ENCODE measurements around the gene SPRED2.

The SPRED2 gene

DNA sequence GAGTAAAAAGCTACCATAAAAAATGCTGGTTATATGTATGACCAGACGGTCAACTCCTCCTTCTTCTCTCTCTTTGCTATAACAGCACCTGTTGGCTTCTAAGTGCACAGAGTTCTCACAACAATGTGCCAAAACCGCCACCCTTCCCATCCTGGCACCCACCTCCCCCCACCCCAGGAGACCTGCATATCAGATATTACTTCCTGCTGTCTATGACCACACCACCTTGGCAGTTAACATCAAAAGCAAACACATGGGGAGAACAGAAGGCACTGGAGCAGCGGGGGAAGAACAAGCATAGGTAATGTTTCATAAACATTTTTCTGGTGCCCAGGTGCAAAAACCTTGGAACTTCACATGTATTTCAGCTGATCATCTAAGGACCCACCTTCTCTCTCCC is 15.5 kb downstream of the SPRED2 start:
- no peak overlapping the region for H3K27ac ChIP-seq (ENCODE audit: insufficient read depth in 1 of 2, low read depth in 1 of 2, low read length in 2 of 2, poor library complexity in 1 of 2, severe bottlenecking in 2 of 2)
- peaks cover 3 to 24% (median 13%) of the 10 kb centered on the region in 4 experiments for H3K4me1 ChIP-seq (ENCODE audit: control extremely low read depth in 1 of 4, control insufficient read depth in 4 of 4, insufficient read depth in 4 of 4, low read length in 3 of 4)
- H3K9me3 ChIP-seq (ENCODE audit: control extremely low read depth in 1 of 5, control insufficient read depth in 4 of 5, insufficient read depth in 2 of 5, low read depth in 1 of 5, low read length in 4 of 5), result no peaks in the 10 kb centered on the region
- 88% methylated on average over 2 of the region's 3 CpGs for WGBS (ENCODE audit: insufficient coverage)
- no peak overlapping the region for H3K4me3 ChIP-seq (ENCODE audit: control insufficient read depth in 1 of 7, extremely low read depth in 1 of 7, insufficient read depth in 4 of 7, low read depth in 2 of 7, low read length in 6 of 7)
- peak in 2 of 3 donors; percentile 20 to 40 for DNase-seq
- ChIA-PET POLR2A (interaction anchor here (0.7 kb wide), 1 partner anchor 39 kb away, joined by 3 read pairs; no protein-coding TSS in a partner anchor), CTCF (interaction anchor here (1.3 to 2.9 kb wide), 3 partner anchors 10 to 12 kb away, joined by 3 to 14 read pairs (median 13); no protein-coding TSS in a partner anchor)
- H3K27me3 ChIP-seq (replicated peaks in 2 of 5; ENCODE audit: control insufficient read depth in 4 of 5, insufficient read depth in 5 of 5, low read length in 4 of 5), result no peaks in the 10 kb centered on the region
- peaks cover 0 to 3% (median 0%) of the 10 kb centered on the region in 4 experiments for H3K36me3 ChIP-seq (ENCODE audit: control insufficient read depth in 4 of 4, insufficient read depth in 4 of 4, low read length in 3 of 4)

DNA sequence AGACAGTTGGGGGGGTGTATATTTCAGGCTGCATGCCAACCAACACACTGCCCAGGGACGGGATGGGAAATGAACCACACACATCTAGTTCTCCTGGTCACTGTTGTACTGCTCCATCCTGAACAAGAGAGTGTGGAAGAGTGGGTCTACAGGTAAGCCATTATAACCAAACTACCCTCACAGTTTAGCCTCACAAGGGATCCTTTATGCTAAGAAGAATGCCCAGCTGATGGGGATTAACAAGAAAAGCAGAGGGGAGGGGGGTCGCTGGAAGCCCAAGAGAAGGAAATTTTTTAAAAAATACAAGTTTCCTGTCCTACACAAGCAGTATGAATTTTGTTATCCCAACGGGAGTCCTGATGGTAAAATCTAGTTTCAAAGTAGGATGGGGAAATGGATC is 16.1 kb downstream of the SPRED2 start:
- no peaks in the 10 kb centered on the region for H3K9me3 ChIP-seq (ENCODE audit: control extremely low read depth in 1 of 5, control insufficient read depth in 4 of 5, insufficient read depth in 2 of 5, low read depth in 1 of 5, low read length in 4 of 5)
- peaks cover 3 to 20% (median 11%) of the 10 kb centered on the region in 4 experiments for H3K4me1 ChIP-seq (ENCODE audit: control extremely low read depth in 1 of 4, control insufficient read depth in 4 of 4, insufficient read depth in 4 of 4, low read length in 3 of 4)
- no peak for DNase-seq
- no peak overlapping the region for H3K4me3 ChIP-seq (ENCODE audit: control insufficient read depth in 1 of 7, extremely low read depth in 1 of 7, insufficient read depth in 4 of 7, low read depth in 2 of 7, low read length in 6 of 7)
- no peaks in the 10 kb centered on the region for H3K27me3 ChIP-seq (replicated peaks in 2 of 5; ENCODE audit: control insufficient read depth in 4 of 5, insufficient read depth in 5 of 5, low read length in 4 of 5)
- WGBS (ENCODE audit: insufficient coverage), result 86% methylated on average over 2 of the region's 3 CpGs
- ChIA-PET CTCF (interaction anchor here (1.0 to 2.9 kb wide), 4 partner anchors 9 to 37 kb away, joined by 3 to 14 read pairs (median 8); no protein-coding TSS in a partner anchor), POLR2A (no interaction called here)
- H3K36me3 ChIP-seq (ENCODE audit: control insufficient read depth in 4 of 4, insufficient read depth in 4 of 4, low read length in 3 of 4), result peaks cover 0 to 3% (median 0%) of the 10 kb centered on the region in 4 experiments
- H3K27ac ChIP-seq (ENCODE audit: insufficient read depth in 1 of 2, low read depth in 1 of 2, low read length in 2 of 2, poor library complexity in 1 of 2, severe bottlenecking in 2 of 2), result no peak overlapping the region

DNA sequence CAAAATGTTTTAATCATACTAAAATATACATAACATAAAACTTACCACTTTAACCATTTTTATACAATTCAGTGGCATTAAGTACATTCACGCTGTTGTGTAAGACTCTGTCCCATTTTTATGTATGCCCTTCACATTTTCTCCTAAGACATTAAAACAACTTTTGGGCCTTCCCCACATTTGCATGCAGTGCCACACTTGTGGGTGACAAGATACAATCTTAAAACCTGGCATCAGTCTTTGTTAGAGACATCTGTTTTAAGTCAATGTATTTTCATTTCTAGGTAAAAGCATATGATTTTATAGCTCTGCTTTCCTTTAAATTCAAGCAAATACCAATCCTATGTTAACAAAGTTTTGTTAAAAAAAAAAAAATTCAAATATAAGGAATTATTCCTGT is 17.3 kb downstream of the SPRED2 start:
- no peaks in the 10 kb centered on the region for H3K27me3 ChIP-seq (replicated peaks in 2 of 5; ENCODE audit: control insufficient read depth in 4 of 5, insufficient read depth in 5 of 5, low read length in 4 of 5)
- DNase-seq, result no peak
- no peak overlapping the region for H3K27ac ChIP-seq (ENCODE audit: insufficient read depth in 1 of 2, low read depth in 1 of 2, low read length in 2 of 2, poor library complexity in 1 of 2, severe bottlenecking in 2 of 2)
- no peaks in the 10 kb centered on the region for H3K9me3 ChIP-seq (ENCODE audit: control extremely low read depth in 1 of 5, control insufficient read depth in 4 of 5, insufficient read depth in 2 of 5, low read depth in 1 of 5, low read length in 4 of 5)
- POLR2A ChIA-PET, result interaction anchor here (0.7 kb wide), 1 partner anchor 10 kb away, joined by 6 read pairs; no protein-coding TSS in a partner anchor
- peaks cover 0 to 3% (median 0%) of the 10 kb centered on the region in 4 experiments for H3K36me3 ChIP-seq (ENCODE audit: control insufficient read depth in 4 of 4, insufficient read depth in 4 of 4, low read length in 3 of 4)
- CTCF ChIA-PET, result interaction anchor here (1.0 to 1.5 kb wide), 3 partner anchors 9 to 36 kb away, joined by 3 to 5 read pairs (median 3); no protein-coding TSS in a partner anchor
- H3K4me3 ChIP-seq (ENCODE audit: control insufficient read depth in 1 of 7, extremely low read depth in 1 of 7, insufficient read depth in 4 of 7, low read depth in 2 of 7, low read length in 6 of 7), result no peak overlapping the region
- WGBS (ENCODE audit: insufficient coverage), result 100% methylated on average over 1 of the region's 1 CpG
- peaks cover 0 to 8% (median 3%) of the 10 kb centered on the region in 4 experiments for H3K4me1 ChIP-seq (ENCODE audit: control extremely low read depth in 1 of 4, control insufficient read depth in 4 of 4, insufficient read depth in 4 of 4, low read length in 3 of 4)

DNA sequence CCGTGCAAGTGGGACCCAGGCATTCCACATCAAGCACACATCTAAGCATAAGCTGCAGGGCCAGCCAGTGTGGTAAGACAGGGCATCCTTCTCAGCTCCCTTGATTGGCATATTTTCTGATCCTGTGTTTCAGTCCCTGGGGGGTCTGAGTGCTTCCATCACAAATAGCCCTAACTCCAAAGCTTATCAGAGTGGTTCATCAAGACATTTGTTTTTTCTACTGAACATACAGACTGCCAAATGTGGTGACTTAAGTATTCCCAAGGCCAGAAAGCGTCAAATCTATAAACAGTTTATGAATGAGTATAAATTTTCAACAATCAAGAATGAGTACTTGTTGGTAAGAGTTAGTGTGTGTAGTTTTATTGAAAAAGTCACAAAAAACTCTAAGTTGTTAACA is 18.8 kb downstream of the SPRED2 start:
- Histone ChIP-seq H3K27ac (ENCODE audit: insufficient read depth in 1 of 2, low read depth in 1 of 2, low read length in 2 of 2, poor library complexity in 1 of 2, severe bottlenecking in 2 of 2) (no peak overlapping the region), H3K4me1 (ENCODE audit: control extremely low read depth in 1 of 4, control insufficient read depth in 4 of 4, insufficient read depth in 4 of 4, low read length in 3 of 4) (peaks cover 0 to 8% (median 3%) of the 10 kb centered on the region in 4 experiments), H3K36me3 (ENCODE audit: control insufficient read depth in 4 of 4, insufficient read depth in 4 of 4, low read length in 3 of 4) (peaks cover 0 to 3% (median 0%) of the 10 kb centered on the region in 4 experiments), H3K4me3 (ENCODE audit: control insufficient read depth in 1 of 7, extremely low read depth in 1 of 7, insufficient read depth in 4 of 7, low read depth in 2 of 7, low read length in 6 of 7) (no peak overlapping the region), H3K27me3 (replicated peaks in 2 of 5; ENCODE audit: control insufficient read depth in 4 of 5, insufficient read depth in 5 of 5, low read length in 4 of 5) (no peaks in the 10 kb centered on the region), H3K9me3 (ENCODE audit: control extremely low read depth in 1 of 5, control insufficient read depth in 4 of 5, insufficient read depth in 2 of 5, low read depth in 1 of 5, low read length in 4 of 5) (no peaks in the 10 kb centered on the region)
- ChIA-PET CTCF (no interaction called here), POLR2A (no interaction called here)
- WGBS (ENCODE audit: insufficient coverage), result 100% methylated on average over 1 of the region's 2 CpGs
- DNase-seq, result no peak

DNA sequence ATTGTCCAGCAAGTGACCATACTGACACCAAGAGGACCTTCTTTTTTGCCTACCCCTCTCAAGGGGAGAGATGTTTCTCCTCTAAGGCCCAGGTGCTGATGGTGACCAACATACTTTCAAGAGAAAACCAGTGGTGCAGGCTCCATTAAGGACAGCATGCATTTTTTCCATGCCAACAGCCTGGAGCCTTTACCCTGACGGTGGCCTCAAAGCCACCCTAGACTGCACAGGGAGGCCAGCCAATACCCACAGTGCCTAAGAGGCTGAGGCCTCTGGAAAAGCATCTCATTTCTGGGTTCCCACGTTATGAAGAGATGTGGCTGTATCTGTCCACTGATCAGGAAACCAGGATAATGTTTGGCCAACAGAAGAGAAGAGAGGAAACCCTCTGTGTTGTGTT is 19.3 kb downstream of the SPRED2 start:
- WGBS (ENCODE audit: insufficient coverage), result 70% methylated on average over 2 of the region's 2 CpGs
- H3K36me3 ChIP-seq (ENCODE audit: control insufficient read depth in 4 of 4, insufficient read depth in 4 of 4, low read length in 3 of 4), result peaks cover 0 to 3% (median 0%) of the 10 kb centered on the region in 4 experiments

DNA sequence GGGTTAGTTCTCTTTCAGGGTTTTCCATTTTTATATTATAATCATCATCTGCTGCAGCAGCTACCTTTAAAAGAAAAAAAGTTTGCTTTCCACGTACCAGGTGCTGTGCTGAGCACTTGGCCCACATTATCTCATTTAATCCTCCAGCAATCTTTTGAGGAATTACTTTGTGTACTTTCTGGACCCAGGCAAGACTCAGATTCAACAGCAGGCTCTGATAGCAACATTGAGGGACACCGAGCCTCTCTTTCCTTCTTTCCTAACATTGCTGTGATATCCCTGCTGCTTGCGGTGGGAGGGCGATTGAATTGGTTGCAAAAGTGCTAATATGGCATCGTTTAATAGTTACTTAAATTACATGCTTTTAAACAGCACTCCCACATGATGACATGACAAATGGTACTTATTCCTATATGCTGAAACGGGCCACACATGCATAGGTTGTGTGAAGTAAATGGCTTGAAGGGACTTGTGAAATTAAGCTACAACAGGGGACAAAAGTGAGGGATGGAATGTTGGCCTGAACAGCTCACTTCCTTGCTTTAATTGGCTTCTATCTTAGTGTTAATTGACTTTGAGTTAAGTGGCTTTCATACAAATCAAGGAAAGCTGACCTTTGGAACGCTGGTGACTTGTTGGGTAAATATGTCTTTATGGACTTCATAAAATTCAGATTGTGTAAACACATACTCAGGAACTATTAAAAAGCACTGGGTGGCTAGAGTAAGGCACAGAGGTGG is 21.2 kb downstream of the SPRED2 start:
- WGBS (ENCODE audit: insufficient coverage), result 100% methylated on average over 2 of the region's 7 CpGs
- Histone ChIP-seq H3K27me3 (replicated peaks in 2 of 5; ENCODE audit: control insufficient read depth in 4 of 5, insufficient read depth in 5 of 5, low read length in 4 of 5) (no peaks in the 10 kb centered on the region), H3K4me3 (ENCODE audit: control insufficient read depth in 1 of 7, extremely low read depth in 1 of 7, insufficient read depth in 4 of 7, low read depth in 2 of 7, low read length in 6 of 7) (no peak overlapping the region), H3K4me1 (ENCODE audit: control extremely low read depth in 1 of 4, control insufficient read depth in 4 of 4, insufficient read depth in 4 of 4, low read length in 3 of 4) (peaks cover 4 to 17% (median 12%) of the 10 kb centered on the region in 4 experiments), H3K36me3 (ENCODE audit: control insufficient read depth in 4 of 4, insufficient read depth in 4 of 4, low read length in 3 of 4) (no peaks in the 10 kb centered on the region), H3K9me3 (ENCODE audit: control extremely low read depth in 1 of 5, control insufficient read depth in 4 of 5, insufficient read depth in 2 of 5, low read depth in 1 of 5, low read length in 4 of 5) (no peaks in the 10 kb centered on the region), H3K27ac (ENCODE audit: insufficient read depth in 1 of 2, low read depth in 1 of 2, low read length in 2 of 2, poor library complexity in 1 of 2, severe bottlenecking in 2 of 2) (no peak overlapping the region)
- ChIA-PET CTCF (no interaction called here), POLR2A (no interaction called here)
- no peak for DNase-seq

More for the DNA sequence above, 19.3 kb downstream of the SPRED2 start:
- Histone ChIP-seq H3K27me3 (replicated peaks in 2 of 5; ENCODE audit: control insufficient read depth in 4 of 5, insufficient read depth in 5 of 5, low read length in 4 of 5) (no peaks in the 10 kb centered on the region), H3K9me3 (ENCODE audit: control extremely low read depth in 1 of 5, control insufficient read depth in 4 of 5, insufficient read depth in 2 of 5, low read depth in 1 of 5, low read length in 4 of 5) (no peaks in the 10 kb centered on the region), H3K4me1 (ENCODE audit: control extremely low read depth in 1 of 4, control insufficient read depth in 4 of 4, insufficient read depth in 4 of 4, low read length in 3 of 4) (peaks cover 0 to 8% (median 3%) of the 10 kb centered on the region in 4 experiments), H3K27ac (ENCODE audit: insufficient read depth in 1 of 2, low read depth in 1 of 2, low read length in 2 of 2, poor library complexity in 1 of 2, severe bottlenecking in 2 of 2) (no peak overlapping the region), H3K4me3 (ENCODE audit: control insufficient read depth in 1 of 7, extremely low read depth in 1 of 7, insufficient read depth in 4 of 7, low read depth in 2 of 7, low read length in 6 of 7) (no peak overlapping the region)
- ChIA-PET CTCF (no interaction called here), POLR2A (no interaction called here)
- no peak for DNase-seq

DNA sequence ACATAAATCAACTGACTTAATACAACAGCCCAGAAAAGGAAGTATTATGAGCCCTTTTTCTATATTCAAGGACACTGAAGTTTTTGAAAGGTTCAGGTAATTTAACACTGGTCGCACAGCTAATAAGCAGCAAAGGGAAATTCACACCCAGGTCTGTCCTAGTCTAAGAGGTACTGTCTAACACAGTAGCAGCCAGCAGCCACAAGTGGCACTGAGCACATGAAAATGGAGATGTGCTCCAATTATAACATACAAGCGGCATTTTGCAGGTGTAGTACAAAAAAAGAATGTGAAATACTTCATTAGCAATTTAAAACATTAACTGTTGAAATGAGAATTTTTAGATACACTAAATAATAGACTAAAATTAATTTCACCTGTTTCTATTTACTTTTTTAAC is 23.4 kb downstream of the SPRED2 start:
- no peak overlapping the region for H3K4me3 ChIP-seq (ENCODE audit: control insufficient read depth in 1 of 7, extremely low read depth in 1 of 7, insufficient read depth in 4 of 7, low read depth in 2 of 7, low read length in 6 of 7)
- no peaks in the 10 kb centered on the region for H3K9me3 ChIP-seq (ENCODE audit: control extremely low read depth in 1 of 5, control insufficient read depth in 4 of 5, insufficient read depth in 2 of 5, low read depth in 1 of 5, low read length in 4 of 5)
- H3K27ac ChIP-seq (ENCODE audit: insufficient read depth in 1 of 2, low read depth in 1 of 2, low read length in 2 of 2, poor library complexity in 1 of 2, severe bottlenecking in 2 of 2), result no peak overlapping the region
- no peaks in the 10 kb centered on the region for H3K27me3 ChIP-seq (replicated peaks in 2 of 5; ENCODE audit: control insufficient read depth in 4 of 5, insufficient read depth in 5 of 5, low read length in 4 of 5)
- POLR2A ChIA-PET, result no interaction called here
- CTCF ChIA-PET, result no interaction called here
- DNase-seq, result no peak
- WGBS (ENCODE audit: insufficient coverage), result 100% methylated on average over 1 of the region's 2 CpGs
- peaks cover 4 to 26% (median 15%) of the 10 kb centered on the region in 4 experiments for H3K4me1 ChIP-seq (ENCODE audit: control extremely low read depth in 1 of 4, control insufficient read depth in 4 of 4, insufficient read depth in 4 of 4, low read length in 3 of 4)
- H3K36me3 ChIP-seq (ENCODE audit: control insufficient read depth in 4 of 4, insufficient read depth in 4 of 4, low read length in 3 of 4), result no peaks in the 10 kb centered on the region

Measured in common myeloid progenitor, CD34-positive (primary cell).